ENCODE measurements around the gene ACTR10.
A peak's percentile ranks its signal among the peaks of the same experiment; 100 is the strongest.

ACTR10 gene

DNA sequence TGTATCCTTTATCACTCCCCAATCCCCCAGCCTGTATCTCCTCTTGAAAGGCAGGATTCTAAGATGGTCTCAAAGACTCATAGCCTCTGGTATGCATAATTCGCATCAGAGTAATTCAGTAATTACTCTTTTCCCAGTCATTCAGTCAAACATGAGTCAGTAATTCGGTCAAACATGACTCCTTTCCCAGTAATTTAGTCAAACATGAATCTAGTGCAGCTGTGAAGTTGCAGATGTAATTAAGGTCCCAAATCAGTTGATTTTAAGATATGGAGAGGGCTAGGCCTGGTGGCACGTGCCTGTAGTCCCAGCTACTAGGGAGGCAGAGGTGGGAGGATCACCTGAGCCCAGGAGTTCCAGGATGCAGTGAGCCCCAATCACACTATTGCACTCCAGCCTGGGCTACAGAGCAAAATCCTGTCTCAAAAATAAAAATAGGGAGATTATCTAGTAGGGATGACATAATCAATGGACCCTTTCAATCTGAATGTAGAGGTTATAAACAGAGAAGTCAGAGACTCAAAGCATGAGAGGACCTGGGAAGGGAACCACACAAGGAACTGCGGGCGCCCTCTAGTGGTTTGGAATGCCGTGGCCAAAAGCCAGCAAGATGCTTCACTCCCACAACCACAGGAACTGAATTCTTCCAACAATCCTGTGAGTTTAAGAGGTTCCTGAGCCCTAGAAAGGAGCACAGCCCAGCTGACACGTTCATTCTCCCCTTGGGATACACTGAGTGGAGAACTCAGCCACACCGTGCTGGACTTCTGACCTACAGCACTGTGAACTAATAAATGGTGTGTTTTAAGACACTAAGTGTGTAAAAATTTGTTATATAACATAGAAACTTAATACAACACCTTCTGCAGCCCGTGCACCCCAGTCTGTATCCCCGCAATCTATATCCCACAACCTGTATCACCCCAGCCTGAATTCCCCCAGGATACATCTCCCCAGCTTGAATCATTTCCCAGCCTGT lies 33.7 kb upstream of the ACTR10 start:
- H3K4me3 ChIP-seq, result no peak overlapping the region
- H3K27ac ChIP-seq, result no peak overlapping the region
- DNase-seq (ENCODE audit: low spot score), result peak; percentile 75
- TF ChIP-seq, protein P1, sequence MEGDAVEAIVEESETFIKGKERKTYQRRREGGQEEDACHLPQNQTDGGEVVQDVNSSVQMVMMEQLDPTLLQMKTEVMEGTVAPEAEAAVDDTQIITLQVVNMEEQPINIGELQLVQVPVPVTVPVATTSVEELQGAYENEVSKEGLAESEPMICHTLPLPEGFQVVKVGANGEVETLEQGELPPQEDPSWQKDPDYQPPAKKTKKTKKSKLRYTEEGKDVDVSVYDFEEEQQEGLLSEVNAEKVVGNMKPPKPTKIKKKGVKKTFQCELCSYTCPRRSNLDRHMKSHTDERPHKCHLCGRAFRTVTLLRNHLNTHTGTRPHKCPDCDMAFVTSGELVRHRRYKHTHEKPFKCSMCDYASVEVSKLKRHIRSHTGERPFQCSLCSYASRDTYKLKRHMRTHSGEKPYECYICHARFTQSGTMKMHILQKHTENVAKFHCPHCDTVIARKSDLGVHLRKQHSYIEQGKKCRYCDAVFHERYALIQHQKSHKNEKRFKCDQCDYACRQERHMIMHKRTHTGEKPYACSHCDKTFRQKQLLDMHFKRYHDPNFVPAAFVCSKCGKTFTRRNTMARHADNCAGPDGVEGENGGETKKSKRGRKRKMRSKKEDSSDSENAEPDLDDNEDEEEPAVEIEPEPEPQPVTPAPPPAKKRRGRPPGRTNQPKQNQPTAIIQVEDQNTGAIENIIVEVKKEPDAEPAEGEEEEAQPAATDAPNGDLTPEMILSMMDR (IDR thresholded peaks at IDR 0.05), result peak; percentile 75

DNA sequence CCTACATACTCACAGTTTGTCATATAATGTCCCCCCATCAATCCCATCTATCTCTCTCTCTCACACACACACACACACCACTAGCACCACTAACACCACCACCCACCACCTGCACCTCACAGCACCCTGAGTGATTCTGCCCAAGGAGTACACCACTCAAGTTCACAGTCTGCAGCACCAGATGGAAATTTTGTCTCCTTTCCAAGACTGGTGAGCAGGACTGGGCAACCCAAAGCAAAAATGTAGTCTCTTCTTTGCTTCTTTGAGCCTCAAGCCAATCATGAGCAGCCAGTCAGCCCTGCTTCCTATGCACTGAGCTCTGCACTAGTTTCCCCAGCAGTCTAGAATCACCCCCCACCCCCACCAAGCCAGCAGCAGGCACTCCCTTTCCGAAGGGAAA lies 32.9 kb upstream of the ACTR10 start:
- no peak overlapping the region for H3K27ac ChIP-seq
- TF ChIP-seq, protein P1 (IDR thresholded peaks at IDR 0.05), result no peak
- no peak for DNase-seq (ENCODE audit: low spot score)
- no peak overlapping the region for H3K4me3 ChIP-seq

DNA sequence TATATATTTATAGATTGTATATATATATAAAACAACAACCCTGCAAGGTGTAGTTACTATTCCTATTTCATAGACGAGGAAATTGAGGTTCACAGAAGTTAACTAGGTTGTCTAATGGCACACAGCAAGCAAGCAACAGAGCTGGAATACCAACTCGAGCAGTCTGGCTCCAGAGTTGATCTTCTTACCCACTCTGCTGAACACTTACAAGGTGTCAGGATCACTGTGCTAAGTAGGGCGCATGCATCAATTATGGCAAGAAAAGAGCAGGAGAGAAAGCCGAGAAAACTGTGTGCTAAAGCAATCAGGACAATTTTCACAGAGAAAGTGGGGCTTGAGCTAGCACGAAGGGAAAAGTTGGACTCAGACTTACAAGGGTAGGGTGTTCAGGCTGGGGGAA lies 32.1 kb upstream of the ACTR10 start:
- no peak for DNase-seq (ENCODE audit: low spot score)
- H3K4me3 ChIP-seq, result no peak overlapping the region
- no peak overlapping the region for H3K27ac ChIP-seq
- TF ChIP-seq, protein P1 (IDR thresholded peaks at IDR 0.05), result no peak

DNA sequence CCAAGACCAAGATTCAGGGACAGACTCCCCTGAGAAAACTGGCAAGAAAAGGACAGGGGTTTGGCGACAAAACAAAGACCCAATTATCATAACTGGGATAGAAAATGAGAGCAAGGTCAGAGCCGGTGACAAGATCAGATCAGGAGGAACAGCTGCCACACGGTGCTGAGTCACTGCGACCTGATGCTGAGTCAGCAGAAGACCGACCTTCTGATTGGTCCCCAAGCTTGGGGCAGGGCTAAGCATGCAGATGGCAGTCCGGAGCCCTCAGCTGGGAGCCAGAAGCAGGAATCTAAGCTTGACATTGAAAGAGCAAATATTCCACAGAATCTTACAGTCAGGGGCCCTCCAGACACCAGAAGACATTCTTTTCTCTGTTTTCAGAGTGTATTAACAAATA lies 28.9 kb upstream of the ACTR10 start:
- DNase-seq (ENCODE audit: low spot score), result no peak
- TF ChIP-seq, protein P1 (IDR thresholded peaks at IDR 0.05), result no peak
- Histone ChIP-seq H3K27ac (no peak overlapping the region), H3K4me3 (no peak overlapping the region)

DNA sequence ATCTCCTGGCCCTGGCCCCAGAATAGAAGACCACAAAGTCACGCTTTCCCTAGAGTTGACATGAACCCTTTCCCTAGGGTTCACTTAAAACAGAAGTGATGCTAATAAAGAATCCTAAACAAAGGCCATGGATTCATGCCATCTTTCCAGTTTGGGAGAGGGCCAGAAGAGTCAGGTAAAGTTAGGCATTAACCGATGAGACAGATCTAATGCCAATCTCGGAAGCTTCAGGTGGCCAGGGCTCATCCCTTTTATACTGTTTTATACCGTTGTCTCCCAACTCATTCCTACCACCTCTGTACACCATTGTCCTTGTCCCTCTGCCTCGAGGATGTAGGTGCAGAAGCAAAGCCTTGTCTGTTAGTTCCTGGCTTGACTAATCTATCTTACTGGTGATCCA lies 22.8 kb upstream of the ACTR10 start:
- no peak overlapping the region for H3K4me3 ChIP-seq
- DNase-seq (ENCODE audit: low spot score), result no peak
- TF ChIP-seq, protein P1 (IDR thresholded peaks at IDR 0.05), result no peak
- no peak overlapping the region for H3K27ac ChIP-seq

DNA sequence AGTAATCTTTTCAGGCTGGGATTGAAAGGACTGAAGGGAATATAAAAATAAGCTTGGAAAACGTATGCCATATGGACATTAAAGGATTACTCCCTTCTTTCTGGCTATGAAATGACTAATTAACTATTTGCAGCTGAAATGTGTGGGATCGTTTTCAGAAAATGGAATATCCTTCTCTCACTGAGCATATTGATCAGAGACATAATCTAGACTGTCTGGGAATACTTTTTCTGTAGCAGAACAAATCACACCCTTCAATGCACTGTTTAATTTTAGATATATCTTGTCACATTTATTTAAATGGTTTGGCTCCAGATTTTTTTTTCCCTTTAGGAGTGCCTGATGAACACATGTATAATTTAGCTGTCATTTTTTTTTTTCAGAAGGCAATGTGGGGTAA lies 10.8 kb upstream of the ACTR10 start:
- TF ChIP-seq, protein P1 (IDR thresholded peaks at IDR 0.05), result no peak
- no peak overlapping the region for H3K4me3 ChIP-seq
- DNase-seq (ENCODE audit: low spot score), result no peak
- H3K27ac ChIP-seq, result no peak overlapping the region
